ENCODE data around the gene INPP5D.

The INPP5D gene

DNA sequence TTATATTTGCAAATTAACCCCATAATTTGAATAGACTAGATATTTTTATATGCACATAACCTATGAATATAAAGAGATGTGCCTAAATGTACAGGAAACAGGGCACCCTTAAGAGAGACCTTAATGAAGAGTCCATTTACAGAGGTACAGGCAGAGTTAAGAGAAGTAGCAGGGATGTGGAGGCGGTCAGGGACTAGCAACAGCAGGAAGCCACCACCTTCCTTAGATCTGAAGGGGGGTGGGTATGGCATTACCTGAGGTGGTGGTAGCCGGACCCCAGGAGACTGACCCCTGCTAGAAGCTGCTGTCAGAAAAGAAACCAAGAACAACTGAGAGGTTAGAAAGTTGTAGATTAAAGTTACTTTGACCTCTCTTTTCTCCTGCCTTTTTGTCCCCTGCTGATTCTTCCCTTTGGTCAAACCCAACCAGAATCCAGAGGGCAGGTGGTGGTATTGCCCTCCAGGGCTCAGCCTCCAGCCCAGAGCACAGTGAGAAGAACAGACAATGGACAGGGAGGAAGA is 166.4 kb downstream of the INPP5D start:
- no peak overlapping the region for H3K4me3 ChIP-seq (ENCODE audit: low read length)
- TF ChIP-seq, protein P1, sequence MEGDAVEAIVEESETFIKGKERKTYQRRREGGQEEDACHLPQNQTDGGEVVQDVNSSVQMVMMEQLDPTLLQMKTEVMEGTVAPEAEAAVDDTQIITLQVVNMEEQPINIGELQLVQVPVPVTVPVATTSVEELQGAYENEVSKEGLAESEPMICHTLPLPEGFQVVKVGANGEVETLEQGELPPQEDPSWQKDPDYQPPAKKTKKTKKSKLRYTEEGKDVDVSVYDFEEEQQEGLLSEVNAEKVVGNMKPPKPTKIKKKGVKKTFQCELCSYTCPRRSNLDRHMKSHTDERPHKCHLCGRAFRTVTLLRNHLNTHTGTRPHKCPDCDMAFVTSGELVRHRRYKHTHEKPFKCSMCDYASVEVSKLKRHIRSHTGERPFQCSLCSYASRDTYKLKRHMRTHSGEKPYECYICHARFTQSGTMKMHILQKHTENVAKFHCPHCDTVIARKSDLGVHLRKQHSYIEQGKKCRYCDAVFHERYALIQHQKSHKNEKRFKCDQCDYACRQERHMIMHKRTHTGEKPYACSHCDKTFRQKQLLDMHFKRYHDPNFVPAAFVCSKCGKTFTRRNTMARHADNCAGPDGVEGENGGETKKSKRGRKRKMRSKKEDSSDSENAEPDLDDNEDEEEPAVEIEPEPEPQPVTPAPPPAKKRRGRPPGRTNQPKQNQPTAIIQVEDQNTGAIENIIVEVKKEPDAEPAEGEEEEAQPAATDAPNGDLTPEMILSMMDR (IDR thresholded peaks at IDR 0.05; ENCODE audit: insufficient read depth, low read depth, low read length, missing control alignments) = no peak
- no peak for DNase-seq (ENCODE audit: low read depth)

DNA sequence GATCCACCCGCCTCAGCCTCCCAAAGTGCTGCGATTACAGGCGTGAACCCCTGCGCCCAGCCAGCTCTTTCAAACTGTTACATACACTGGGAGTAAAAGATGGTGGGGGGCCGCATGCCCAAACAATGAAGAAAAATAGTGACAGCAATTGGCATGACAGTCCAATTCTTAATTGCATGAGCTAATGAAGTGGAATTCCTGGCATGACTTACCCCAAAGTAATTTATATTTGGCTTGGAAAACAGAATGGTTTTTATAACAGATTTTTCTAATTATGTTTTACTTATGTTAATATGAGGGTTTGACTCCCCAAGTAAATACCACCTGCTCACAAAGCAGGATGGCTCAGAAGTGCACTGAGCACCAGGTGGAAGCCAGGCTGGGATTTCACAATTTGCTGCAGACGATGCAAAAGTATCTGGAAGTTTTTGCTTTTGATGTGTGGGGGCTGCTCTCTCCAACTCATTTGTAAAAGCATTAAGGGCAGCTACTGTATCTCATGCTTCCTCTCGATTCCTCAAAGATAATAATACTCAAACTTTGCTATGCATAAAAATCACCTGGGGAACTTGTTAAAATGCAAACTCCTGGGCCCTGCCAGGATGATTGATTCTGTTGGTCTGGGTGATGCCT is 167.3 kb downstream of the INPP5D start:
- TF ChIP-seq, protein P1 (IDR thresholded peaks at IDR 0.05; ENCODE audit: insufficient read depth, low read depth, low read length, missing control alignments) = no peak
- H3K4me3 ChIP-seq (ENCODE audit: low read length) = no peak overlapping the region
- no peak for DNase-seq (ENCODE audit: low read depth)

DNA sequence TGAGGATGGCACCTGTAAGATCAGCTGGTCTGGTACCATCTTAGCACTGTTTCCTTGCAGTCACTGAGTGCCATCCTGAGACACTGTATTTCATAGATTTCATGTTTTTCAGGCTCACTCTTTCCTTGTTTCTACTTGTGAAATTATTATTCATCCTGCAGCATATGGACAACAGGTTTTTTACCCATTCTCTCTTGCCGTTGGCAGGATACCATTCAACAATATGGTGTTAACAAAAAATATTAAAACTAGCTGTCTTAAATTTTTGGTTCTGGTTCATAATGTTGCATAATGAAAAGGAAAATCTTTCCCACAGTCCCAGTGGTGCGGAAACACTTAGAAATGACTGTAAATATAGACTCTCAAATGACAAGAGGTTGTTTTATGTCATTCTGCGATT is 168.2 kb downstream of the INPP5D start:
- TF ChIP-seq, protein P1 (IDR thresholded peaks at IDR 0.05; ENCODE audit: insufficient read depth, low read depth, low read length, missing control alignments) = no peak
- H3K4me3 ChIP-seq (ENCODE audit: low read length) = no peak overlapping the region
- no peak for DNase-seq (ENCODE audit: low read depth)

DNA sequence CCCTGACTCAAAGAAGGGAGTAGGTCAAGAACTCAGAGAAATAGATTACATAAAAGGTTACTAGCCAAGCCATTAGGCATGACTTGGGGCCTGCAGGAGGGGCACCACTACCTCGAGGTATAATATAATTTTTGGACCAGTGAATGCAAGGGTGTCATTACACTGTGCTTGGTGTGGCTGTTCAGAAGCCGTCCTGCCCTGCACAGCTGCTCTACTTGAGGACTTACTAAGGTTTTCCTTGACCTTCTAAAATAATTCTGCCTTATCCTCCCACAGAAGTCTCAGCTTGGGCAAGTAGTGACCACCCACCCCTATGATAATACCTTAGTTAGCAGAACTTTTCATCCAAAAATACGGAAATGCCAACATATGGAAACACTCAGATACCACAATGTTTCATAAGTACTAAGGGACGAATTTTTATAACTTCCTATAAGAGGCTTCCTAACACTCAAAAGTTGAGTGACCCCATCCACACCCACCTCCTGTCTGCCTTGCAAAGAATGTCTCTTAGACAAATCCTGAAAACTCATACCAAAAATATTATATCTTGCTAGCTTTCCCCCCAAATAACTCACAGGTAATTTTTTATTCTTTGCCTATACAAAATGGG is 173.6 kb downstream of the INPP5D start:
- DNase-seq (ENCODE audit: low read depth) = no peak
- TF ChIP-seq, protein P1 (IDR thresholded peaks at IDR 0.05; ENCODE audit: insufficient read depth, low read depth, low read length, missing control alignments) = no peak
- H3K4me3 ChIP-seq (ENCODE audit: low read length) = no peak overlapping the region

DNA sequence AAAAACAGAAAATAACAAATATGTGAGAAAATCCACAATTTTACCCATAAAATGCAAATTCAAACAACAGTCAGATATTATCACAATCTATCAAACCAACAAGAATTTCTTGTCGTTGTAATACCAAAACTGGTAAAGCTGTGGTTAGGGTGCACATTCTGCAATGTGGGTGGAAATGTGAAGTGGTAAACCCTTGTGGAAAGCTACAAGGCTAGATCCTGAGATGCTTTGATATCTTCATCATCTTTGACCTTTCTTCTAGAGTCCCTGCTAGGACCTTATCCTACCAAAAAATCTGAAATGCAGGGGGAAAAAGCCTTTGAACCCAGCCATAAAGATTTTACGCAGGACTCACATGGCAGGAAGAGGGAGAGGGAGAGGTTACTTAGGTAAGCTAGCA is 174.1 kb downstream of the INPP5D start:
- no peak overlapping the region for H3K4me3 ChIP-seq (ENCODE audit: low read length)
- TF ChIP-seq, protein P1 (IDR thresholded peaks at IDR 0.05; ENCODE audit: insufficient read depth, low read depth, low read length, missing control alignments) = no peak
- no peak for DNase-seq (ENCODE audit: low read depth)

DNA sequence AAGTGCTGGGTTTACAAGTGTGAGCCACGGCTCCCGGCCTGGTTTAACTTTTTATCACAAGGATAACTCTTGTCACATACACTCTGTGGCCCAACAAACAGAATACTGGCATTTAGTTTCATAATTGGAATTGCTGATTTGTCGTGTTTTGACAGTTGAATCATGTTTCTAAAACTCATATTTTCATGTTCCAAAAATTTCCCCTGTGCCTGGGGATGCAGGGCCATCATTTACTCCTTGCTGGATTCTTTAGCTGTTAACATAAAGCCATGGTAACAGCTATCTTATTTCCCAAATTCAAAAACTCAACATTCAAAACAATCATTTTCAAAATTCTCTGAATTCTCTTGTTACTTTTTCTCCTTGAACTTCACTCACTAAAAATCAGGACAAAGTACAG is 174.9 kb downstream of the INPP5D start:
- TF ChIP-seq, protein P1 (IDR thresholded peaks at IDR 0.05; ENCODE audit: insufficient read depth, low read depth, low read length, missing control alignments) = no peak
- no peak for DNase-seq (ENCODE audit: low read depth)
- no peak overlapping the region for H3K4me3 ChIP-seq (ENCODE audit: low read length)

DNA sequence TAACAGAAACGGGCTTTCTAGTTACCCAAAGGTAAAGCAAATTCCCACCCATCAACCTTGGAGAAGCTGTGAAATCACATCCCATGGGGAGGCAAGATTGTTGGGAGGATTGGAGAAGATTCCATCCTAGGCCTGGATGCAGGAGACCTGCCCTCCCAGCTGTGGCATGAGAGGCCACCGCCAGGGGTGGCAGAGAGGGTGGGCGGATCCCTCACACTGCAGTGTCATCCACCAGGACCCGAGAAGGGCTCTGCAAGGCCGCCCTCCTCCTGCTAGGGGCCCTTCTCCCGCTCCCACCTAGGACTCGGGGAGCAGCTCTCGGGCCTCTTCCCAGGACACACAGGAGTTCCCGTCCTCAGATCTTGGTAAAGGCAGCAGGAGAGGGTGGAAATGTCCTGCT is 175.8 kb downstream of the INPP5D start:
- TF ChIP-seq, protein P1 (IDR thresholded peaks at IDR 0.05; ENCODE audit: insufficient read depth, low read depth, low read length, missing control alignments) = no peak
- H3K4me3 ChIP-seq (ENCODE audit: low read length) = no peak overlapping the region
- DNase-seq (ENCODE audit: low read depth) = no peak

Data from epithelial cell of esophagus (primary cell).